Natural killer cell (primary cell): Measurements from ENCODE around the gene FRMD3. TPM values are rescaled to one million over a fixed set of nuclear protein-coding genes. Genes with fewer than 3 reads are reported as not detected.

ENCODE experiments used
- ATAC-seq, 3 donors: fragments of 150-1000 bp in 2 of 3; fragments of 200-7000 bp in 1 of 3; cut with Tn5 transposase; 1 replicate in 1 of 3; 2 replicates in 2 of 3; pipeline ENCODE4 v1.10.0; 2021; ENCODE audit warnings: mild to moderate bottlenecking in 2 of 3, moderate library complexity in 2 of 3
- DNase-seq, 2 donors: peaks; one replicate each; pipeline versions ENCODE4 v3.0.0 to v3.0.0-alpha.2; 2013 to 2021; ENCODE audit warnings: mixed read lengths in 1 of 2
- H3K27ac ChIP-seq: one replicate; pipeline ENCODE4 v1.5.1; 2013; ENCODE audit warnings: mild to moderate bottlenecking, low read length
- H3K27me3 ChIP-seq: one replicate; pipeline ENCODE4 v1.6.1; 2013; ENCODE audit warnings: low read length; ENCODE audit not compliant: control insufficient read depth, insufficient read depth
- H3K36me3 ChIP-seq: one replicate; pipeline ENCODE4 v1.6.1; 2013; ENCODE audit warnings: low read length; ENCODE audit not compliant: control insufficient read depth, insufficient read depth
- H3K4me1 ChIP-seq: one replicate; pipeline ENCODE4 v1.6.1; 2013; ENCODE audit warnings: low read length; ENCODE audit not compliant: control insufficient read depth, insufficient read depth
- H3K4me3 ChIP-seq: one replicate; pipeline ENCODE4 v1.5.1; 2013; ENCODE audit warnings: low read length
- H3K9me3 ChIP-seq: one replicate; pipeline ENCODE4 v1.6.1; 2013; ENCODE audit warnings: low read length; ENCODE audit not compliant: control insufficient read depth, insufficient read depth
- H3K27ac Mint-ChIP-seq, 2 donors: one replicate each; pipeline ENCODE4 v1.8.0; 2022; ENCODE audit warnings: mild to moderate bottlenecking in 2 of 2, mixed read lengths in 2 of 2, moderate library complexity in 1 of 2
- H3K27me3 Mint-ChIP-seq, 2 donors: one replicate each; pipeline ENCODE4 v1.8.0; 2022; ENCODE audit warnings: low read depth in 2 of 2, mixed read lengths in 2 of 2
- H3K36me3 Mint-ChIP-seq: one replicate; pipeline ENCODE4 v1.8.0; 2022; ENCODE audit warnings: mixed read lengths
- H3K4me1 Mint-ChIP-seq, 2 donors: one replicate each; pipeline ENCODE4 v1.8.0; 2022; ENCODE audit warnings: mixed read lengths in 2 of 2
- H3K4me3 Mint-ChIP-seq: one replicate; pipeline ENCODE4 v1.8.0; 2022; ENCODE audit warnings: mild to moderate bottlenecking, moderate library complexity, mixed read lengths
- H3K9me3 Mint-ChIP-seq, 2 donors: one replicate each; pipeline ENCODE4 v1.8.0; 2022; ENCODE audit warnings: mixed read lengths in 2 of 2
- WGBS: methylation state at CpG from one replicate; pipeline ENCODE4 v1.1.7; 2013; ENCODE audit warnings: missing lambda C conversion rate; ENCODE audit not compliant: insufficient coverage; 5-methylcytosine and 5-hydroxymethylcytosine counted together
- intact Hi-C: fragments of 100-400 bp; cut with micrococcal nuclease; formaldehyde crosslinking; loops from one replicate; pipeline ENCODE4 v1.14.2; 2022
- total RNA-seq, 4 donors: library from RNA; stranded (reverse); fragments of 120-200 nt in 1 of 4; gene quantifications; one replicate each; pipeline versions ENCODE4 v1.2.3 to v1.2.4, GENCODE V29; 2013 to 2022
- TF ChIP-seq, protein P1 (sequence below): fragments of 200-600 bp; IDR thresholded peaks from one replicate; pipeline ENCODE4 v1.8.0; 2022; ENCODE audit warnings: antibody characterized with exemption

The FRMD3 gene
- total RNA-seq, 3 donors from 2014 or later (not counting 1 experiment from before 2014, with no cell fraction given) = 1.2 to 2.4 (median 2.1) TPM

- Mint-ChIP-seq H3K36me3 (no peaks in the 10 kb centered on the region), H3K4me3 (no peak overlapping the region), H3K27ac (no peak overlapping the region), H3K4me1 (no peaks in the 10 kb centered on the region), H3K9me3 (no peaks in the 10 kb centered on the region), H3K27me3 (no peaks in the 10 kb centered on the region)
- Histone ChIP-seq H3K4me3 (no peak overlapping the region), H3K27me3 (no peaks in the 10 kb centered on the region), H3K9me3 (no peaks in the 10 kb centered on the region), H3K36me3 (no peaks in the 10 kb centered on the region), H3K4me1 (no peaks in the 10 kb centered on the region), H3K27ac (no peak overlapping the region)
- DNase-seq = no peak
- TF ChIP-seq, protein P1, sequence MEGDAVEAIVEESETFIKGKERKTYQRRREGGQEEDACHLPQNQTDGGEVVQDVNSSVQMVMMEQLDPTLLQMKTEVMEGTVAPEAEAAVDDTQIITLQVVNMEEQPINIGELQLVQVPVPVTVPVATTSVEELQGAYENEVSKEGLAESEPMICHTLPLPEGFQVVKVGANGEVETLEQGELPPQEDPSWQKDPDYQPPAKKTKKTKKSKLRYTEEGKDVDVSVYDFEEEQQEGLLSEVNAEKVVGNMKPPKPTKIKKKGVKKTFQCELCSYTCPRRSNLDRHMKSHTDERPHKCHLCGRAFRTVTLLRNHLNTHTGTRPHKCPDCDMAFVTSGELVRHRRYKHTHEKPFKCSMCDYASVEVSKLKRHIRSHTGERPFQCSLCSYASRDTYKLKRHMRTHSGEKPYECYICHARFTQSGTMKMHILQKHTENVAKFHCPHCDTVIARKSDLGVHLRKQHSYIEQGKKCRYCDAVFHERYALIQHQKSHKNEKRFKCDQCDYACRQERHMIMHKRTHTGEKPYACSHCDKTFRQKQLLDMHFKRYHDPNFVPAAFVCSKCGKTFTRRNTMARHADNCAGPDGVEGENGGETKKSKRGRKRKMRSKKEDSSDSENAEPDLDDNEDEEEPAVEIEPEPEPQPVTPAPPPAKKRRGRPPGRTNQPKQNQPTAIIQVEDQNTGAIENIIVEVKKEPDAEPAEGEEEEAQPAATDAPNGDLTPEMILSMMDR = no peak
- 93% methylated on average over 2 of the region's 2 CpGs for WGBS
- ATAC-seq = no peak
- intact Hi-C loops = no loop called here
Measured at GRCh38 chr9:83456226-83456625, 82.0 kb downstream of the FRMD3 start.

DNA sequence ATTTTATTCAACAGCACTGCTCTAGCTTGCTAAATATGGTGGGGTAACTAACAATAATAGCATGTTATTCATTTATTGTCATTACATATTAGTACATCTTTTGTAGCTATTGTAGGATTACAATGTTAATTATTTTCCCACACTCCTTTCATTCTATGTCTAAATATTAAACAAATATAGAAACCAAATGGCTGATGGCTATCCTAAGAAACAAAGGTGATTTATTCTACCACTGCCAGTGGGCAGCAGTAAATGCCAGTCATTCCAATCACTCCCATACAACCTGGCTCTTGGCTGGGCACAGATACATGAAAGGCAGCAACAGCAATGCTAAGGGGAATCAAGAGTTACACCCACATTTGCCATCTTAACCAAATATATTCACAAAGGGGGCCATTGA, 84.1 kb downstream of the FRMD3 start:
- no peak overlapping the region for H3K4me3 Mint-ChIP-seq
- ATAC-seq (no peak), DNase-seq (no peak)
- Histone ChIP-seq H3K27me3 (no peaks in the 10 kb centered on the region), H3K27ac (no peak overlapping the region), H3K36me3 (no peaks in the 10 kb centered on the region), H3K4me1 (no peaks in the 10 kb centered on the region), H3K4me3 (no peak overlapping the region), H3K9me3 (no peaks in the 10 kb centered on the region)
- no peak overlapping the region for H3K27ac Mint-ChIP-seq
- H3K4me1 Mint-ChIP-seq = no peaks in the 10 kb centered on the region
- H3K9me3 Mint-ChIP-seq = no peaks in the 10 kb centered on the region
- TF ChIP-seq, protein P1 = no peak
- H3K27me3 Mint-ChIP-seq = no peaks in the 10 kb centered on the region
- no peaks in the 10 kb centered on the region for H3K36me3 Mint-ChIP-seq
- intact Hi-C loops = no loop called here

DNA sequence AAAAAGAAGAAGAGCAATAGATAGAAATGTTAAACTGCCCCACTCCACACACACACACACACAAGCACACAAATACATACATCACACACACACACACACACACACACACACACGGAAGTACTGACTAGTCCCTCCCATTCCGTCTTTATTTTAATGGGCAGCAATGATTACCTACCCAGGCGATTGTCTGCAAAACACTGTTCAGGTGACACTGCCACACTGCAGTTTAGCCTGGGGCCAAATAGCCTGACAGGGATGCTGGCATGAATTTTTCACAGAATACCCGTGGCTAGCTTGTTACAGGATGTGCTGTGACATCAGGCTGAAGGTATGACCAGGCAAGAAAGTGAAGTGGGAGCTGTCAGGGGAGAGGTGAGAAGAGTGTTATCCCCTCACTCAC, 86.9 kb downstream of the FRMD3 start:
- H3K4me3 Mint-ChIP-seq = no peak overlapping the region
- 71% methylated on average over 4 of the region's 4 CpGs for WGBS
- H3K36me3 Mint-ChIP-seq = no peaks in the 10 kb centered on the region
- Histone ChIP-seq H3K36me3 (no peaks in the 10 kb centered on the region), H3K27me3 (no peaks in the 10 kb centered on the region), H3K27ac (no peak overlapping the region), H3K9me3 (no peaks in the 10 kb centered on the region), H3K4me3 (no peak overlapping the region), H3K4me1 (no peaks in the 10 kb centered on the region)
- H3K9me3 Mint-ChIP-seq = no peaks in the 10 kb centered on the region
- no peak for ATAC-seq
- no peak overlapping the region for H3K27ac Mint-ChIP-seq
- DNase-seq = no peak
- H3K27me3 Mint-ChIP-seq = no peaks in the 10 kb centered on the region
- TF ChIP-seq, protein P1 = no peak
- intact Hi-C loops = no loop called here
- H3K4me1 Mint-ChIP-seq = no peaks in the 10 kb centered on the region

DNA sequence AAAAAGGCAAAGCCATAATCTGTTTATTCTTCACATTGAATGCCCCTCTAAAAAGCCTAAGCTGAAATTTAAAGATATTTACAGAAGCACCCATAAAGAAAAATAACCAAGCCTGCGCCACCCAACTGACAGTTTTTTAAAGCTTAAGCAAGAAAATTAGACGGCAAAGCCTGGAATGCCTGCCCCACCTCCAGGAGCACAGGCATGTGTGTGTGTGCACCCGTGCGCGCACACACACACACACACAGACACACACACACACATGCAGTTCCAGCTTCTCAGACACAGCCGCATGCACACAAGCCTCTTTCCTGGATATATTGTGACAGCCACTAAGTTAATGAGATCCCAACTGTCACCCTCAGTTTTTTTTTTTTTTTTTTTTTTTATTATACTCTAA, 88.2 kb downstream of the FRMD3 start:
- intact Hi-C loops = no loop called here
- no peaks in the 10 kb centered on the region for H3K9me3 Mint-ChIP-seq
- Histone ChIP-seq H3K9me3 (no peaks in the 10 kb centered on the region), H3K27me3 (no peaks in the 10 kb centered on the region), H3K4me3 (no peak overlapping the region), H3K4me1 (no peaks in the 10 kb centered on the region), H3K36me3 (no peaks in the 10 kb centered on the region), H3K27ac (no peak overlapping the region)
- no peak for DNase-seq
- H3K27ac Mint-ChIP-seq = no peak overlapping the region
- no peaks in the 10 kb centered on the region for H3K27me3 Mint-ChIP-seq
- no peak for ATAC-seq
- H3K4me1 Mint-ChIP-seq = no peaks in the 10 kb centered on the region
- TF ChIP-seq, protein P1 = no peak
- H3K4me3 Mint-ChIP-seq = no peak overlapping the region
- 95% methylated on average over 6 of the region's 6 CpGs for WGBS
- H3K36me3 Mint-ChIP-seq = no peaks in the 10 kb centered on the region
